Ovary (tissue), 3 donors: ENCODE data around the gene MYO5B.

Source experiments
- EP300 ChIP-seq: sonication (generic); formaldehyde crosslinking; IDR thresholded peaks from one replicate; pipeline ENCODE4 v1.6.1; 2017; ENCODE audit warnings: antibody characterized with exemption
- POLR2A ChIP-seq: fragments of 450-650 bp; IDR thresholded peaks from one replicate; pipeline ENCODE4 v1.6.1; 2017; ENCODE audit warnings: antibody characterized with exemption, mild to moderate bottlenecking, moderate library complexity
- TF ChIP-seq, protein P1 (sequence below), 3 donors: fragments of 450-650 bp in 2 of 3; fragments of 200-600 bp in 1 of 3; IDR thresholded peaks; one replicate each; pipeline versions ENCODE4 v1.5.1 to v1.8.0; 2016 to 2022; ENCODE audit warnings: antibody characterized with exemption in 3 of 3, mild to moderate bottlenecking in 1 of 3
- donor health status: DM: no; HTN: no; CAD: no.

DNA sequence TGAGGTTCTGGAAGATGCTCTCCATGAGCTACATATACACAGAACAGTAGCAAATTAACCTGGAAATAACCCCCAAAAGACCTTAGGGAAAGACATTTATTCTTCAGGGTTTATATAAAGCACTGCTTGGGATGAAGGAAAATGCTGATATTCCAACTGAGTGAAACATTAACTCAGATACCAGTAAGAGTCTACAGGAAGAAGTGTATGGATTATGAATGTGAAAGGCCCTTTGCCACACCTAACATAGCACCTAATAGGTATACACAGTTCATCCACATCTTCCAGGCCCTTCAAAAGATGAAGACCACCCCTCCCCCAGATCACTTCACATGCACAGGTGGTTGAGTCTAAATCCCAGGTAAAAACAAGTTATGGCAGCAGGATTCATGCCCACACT, 50.4 kb downstream of the MYO5B start:
- TF ChIP-seq, protein P1, sequence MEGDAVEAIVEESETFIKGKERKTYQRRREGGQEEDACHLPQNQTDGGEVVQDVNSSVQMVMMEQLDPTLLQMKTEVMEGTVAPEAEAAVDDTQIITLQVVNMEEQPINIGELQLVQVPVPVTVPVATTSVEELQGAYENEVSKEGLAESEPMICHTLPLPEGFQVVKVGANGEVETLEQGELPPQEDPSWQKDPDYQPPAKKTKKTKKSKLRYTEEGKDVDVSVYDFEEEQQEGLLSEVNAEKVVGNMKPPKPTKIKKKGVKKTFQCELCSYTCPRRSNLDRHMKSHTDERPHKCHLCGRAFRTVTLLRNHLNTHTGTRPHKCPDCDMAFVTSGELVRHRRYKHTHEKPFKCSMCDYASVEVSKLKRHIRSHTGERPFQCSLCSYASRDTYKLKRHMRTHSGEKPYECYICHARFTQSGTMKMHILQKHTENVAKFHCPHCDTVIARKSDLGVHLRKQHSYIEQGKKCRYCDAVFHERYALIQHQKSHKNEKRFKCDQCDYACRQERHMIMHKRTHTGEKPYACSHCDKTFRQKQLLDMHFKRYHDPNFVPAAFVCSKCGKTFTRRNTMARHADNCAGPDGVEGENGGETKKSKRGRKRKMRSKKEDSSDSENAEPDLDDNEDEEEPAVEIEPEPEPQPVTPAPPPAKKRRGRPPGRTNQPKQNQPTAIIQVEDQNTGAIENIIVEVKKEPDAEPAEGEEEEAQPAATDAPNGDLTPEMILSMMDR (IDR thresholded peaks at IDR 0.05), result no peak
- TF ChIP-seq EP300 (no peak), POLR2A (no peak)
